GM12865 (cell line): ENCODE data around the gene NPPB.

Source experiments
- DNase-seq: peaks from one replicate; pipeline ENCODE4 v3.0.0; 2010; ENCODE audit warnings: low read depth
- H3K4me3 ChIP-seq: 2 replicates; pipeline ENCODE4 v1.5.1; 2011; ENCODE audit warnings: mild to moderate bottlenecking, low read depth, low read length, control low read depth
- TF ChIP-seq, protein P1 (sequence below): IDR thresholded peaks from 2 replicates; pipeline ENCODE4 v1.5.1; 2011; ENCODE audit warnings: low read length, control low read depth, low read depth, inconsistent platforms; ENCODE audit not compliant: insufficient read depth; ENCODE audit errors: missing control alignments

Gene NPPB

DNA sequence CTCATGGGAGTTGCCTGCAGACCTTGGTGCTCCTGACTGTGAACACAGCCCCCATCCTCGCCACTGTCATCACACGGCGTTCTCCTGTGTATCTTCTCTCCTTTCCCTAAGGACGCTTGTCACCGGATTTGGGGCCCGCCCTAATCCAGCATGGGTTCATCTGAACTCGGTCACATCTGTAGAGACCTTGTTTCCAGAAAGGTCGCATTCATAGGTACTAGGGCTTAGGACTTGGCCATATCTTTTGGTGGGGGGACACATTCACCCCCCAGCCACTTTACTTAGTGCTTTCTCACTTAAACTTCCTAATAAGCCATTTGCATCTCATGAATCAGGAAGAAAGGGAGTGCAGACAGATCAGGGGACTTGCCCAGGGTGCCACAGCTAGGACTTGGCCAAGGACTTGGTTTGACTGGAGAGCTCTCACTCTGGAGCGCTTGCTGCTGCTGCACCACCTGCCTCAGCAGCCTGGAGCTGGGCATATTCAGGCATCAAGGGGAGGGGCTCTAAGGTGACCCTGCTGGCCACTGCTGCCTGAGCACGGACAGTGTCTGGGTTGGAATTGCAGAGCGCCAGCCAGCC lies 20.9 kb downstream of the NPPB start:
- no peak overlapping the region for H3K4me3 ChIP-seq
- TF ChIP-seq, protein P1, sequence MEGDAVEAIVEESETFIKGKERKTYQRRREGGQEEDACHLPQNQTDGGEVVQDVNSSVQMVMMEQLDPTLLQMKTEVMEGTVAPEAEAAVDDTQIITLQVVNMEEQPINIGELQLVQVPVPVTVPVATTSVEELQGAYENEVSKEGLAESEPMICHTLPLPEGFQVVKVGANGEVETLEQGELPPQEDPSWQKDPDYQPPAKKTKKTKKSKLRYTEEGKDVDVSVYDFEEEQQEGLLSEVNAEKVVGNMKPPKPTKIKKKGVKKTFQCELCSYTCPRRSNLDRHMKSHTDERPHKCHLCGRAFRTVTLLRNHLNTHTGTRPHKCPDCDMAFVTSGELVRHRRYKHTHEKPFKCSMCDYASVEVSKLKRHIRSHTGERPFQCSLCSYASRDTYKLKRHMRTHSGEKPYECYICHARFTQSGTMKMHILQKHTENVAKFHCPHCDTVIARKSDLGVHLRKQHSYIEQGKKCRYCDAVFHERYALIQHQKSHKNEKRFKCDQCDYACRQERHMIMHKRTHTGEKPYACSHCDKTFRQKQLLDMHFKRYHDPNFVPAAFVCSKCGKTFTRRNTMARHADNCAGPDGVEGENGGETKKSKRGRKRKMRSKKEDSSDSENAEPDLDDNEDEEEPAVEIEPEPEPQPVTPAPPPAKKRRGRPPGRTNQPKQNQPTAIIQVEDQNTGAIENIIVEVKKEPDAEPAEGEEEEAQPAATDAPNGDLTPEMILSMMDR, result no peak
- DNase-seq, result no peak

DNA sequence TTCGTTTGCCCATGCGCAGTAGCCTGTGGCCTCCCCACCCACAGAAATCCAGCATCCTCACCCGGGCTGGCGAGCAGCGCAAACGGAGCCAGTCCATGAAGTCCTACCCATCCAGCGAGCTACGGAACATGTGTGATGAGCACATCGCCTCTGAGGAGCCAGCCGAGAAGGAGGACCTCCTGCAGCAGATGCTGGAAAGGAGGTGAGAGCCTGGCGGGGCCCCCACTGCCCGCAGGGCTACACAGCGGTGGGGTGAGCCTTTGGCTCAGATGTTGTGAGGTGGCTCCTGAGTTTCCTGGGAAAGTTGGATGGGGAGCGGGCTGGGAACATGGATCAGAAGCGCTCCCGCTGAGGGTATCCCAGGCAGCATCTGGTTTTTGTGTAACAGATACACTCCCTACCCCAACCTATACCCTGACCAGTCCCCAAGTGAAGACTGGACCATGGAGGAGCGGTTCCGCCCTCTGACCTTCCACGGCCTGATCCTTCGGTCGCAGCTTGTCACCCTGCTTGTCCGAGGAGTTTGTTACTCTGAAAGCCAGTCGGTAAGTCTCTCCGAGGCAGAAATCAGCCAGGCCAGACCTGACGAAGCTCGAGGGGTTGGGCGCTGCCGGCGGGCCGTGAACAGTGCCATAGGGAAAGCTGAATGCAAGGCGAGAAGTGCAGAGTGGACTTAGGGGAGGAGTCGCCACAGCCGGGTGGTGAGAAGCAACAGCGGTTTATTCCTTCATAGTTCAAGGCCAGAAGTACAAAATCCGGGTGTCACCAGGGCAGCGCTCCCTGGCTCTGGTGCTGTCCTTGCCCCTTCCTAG lies 21.6 kb downstream of the NPPB start:
- TF ChIP-seq, protein P1, result no peak
- no peak for DNase-seq
- H3K4me3 ChIP-seq, result no peak overlapping the region

DNA sequence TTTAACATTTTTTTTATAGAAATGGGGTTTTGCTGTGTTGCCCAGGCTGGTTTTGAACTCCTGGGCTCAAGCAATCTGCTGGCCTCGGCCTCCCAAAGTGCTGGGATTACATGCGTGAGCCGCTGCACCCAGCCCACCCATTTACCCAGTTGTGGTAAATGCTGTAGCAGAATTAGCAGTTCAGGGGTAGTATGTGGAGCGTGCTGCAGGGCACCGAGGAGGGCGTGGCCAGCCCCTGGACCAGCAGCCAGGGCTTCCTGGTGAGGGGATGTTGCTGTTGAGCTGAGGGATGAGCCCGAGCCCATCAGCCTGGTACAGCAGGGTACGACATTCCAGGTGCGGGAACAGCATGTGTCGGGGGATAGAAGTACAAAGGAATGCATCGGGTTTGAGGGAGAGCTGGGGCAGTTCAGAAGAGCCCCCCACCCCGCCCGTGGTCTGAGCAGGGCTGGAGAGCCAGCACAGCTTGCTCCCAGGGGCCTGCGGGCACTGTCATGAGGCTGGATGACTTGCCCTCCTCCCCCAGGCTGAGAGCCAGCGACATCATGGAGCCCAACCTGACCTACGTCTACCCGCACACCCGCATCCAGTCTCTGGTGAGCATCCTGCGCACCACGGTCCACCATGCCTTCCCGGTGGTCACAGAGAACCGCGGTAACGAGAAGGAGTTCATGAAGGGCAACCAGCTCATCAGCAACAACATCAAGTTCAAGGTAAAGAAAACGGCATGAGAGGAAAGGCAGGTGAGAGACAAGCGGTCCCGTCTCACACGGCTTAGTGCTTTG lies 23.1 kb downstream of the NPPB start:
- no peak overlapping the region for H3K4me3 ChIP-seq
- DNase-seq, result no peak
- TF ChIP-seq, protein P1, result no peak

DNA sequence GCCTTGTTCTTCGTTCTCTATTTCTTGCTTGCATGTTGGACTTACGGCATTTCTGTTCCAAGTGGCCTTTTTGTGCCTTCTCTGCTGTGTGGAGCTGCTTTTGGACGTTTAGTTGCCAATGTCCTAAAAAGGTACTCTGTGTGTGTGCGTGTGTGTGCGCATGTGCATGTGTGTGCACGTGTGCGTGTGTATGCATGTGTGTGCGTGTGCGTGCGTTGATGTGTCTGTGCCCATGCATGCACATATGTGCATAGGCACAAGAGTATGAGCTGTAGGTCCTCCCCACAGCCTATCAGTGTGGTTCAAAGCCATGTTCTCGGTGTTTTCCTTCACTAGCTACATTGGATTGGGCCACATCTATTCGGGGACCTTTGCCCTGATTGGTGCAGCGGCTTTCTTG lies 24.8 kb downstream of the NPPB start:
- TF ChIP-seq, protein P1, result no peak
- no peak overlapping the region for H3K4me3 ChIP-seq
- no peak for DNase-seq

DNA sequence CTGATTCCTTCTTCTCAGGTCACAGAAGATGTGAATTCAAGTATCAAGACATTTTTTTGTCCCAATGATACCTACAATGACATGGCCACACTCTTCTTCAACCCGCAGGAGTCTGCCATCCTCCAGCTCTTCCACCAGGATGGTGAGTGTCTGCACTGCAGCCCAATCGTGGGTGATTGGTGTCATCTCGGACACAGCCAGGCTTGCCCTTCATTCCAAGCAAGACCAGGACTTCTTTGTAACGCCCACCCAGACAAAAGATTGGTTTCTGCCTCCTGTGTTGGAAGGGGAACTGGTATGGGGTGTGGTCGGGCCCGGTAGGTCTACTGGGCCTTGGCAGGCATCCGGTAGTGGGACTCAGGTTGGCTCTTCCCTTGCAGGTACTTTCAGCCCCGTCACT lies 25.2 kb downstream of the NPPB start:
- DNase-seq, result no peak
- no peak overlapping the region for H3K4me3 ChIP-seq
- TF ChIP-seq, protein P1, result no peak

DNA sequence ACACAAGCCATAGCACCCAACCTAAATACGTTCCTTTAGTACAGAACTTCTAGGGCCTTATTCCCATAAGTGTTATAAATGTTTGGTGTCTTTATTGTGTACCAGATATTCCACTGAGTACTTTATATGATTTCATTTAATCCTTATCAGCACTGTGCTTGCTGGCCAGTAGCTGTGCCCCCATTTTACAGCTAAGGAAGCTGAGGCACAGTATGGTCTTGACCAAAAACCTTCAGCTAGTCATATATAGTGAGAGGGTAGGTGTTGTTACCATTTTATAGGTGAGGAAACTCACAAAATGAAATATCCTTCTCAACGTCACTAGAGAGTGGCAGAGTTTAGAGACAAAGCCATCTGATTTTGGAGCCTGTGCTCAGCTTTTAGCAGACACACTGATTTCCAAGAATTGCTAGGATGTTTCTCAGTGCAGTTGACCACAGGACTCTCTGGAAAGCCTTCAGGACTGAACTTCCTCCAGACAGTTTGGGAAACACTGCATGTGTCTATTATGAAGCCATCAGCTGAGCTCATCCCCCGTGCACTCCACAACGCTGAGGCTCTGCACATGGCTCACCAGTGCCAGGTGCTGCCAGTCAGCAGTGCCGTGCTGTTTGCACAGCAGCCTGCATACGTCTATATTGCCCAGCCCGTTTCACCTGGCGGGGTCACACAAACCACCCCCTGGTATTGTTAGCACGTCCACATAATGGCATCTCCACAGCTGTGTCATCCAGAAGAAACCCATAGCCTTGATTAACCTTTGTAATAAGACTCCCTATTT lies 26.6 kb downstream of the NPPB start:
- TF ChIP-seq, protein P1, result no peak
- no peak overlapping the region for H3K4me3 ChIP-seq
- DNase-seq, result no peak
